GM18526 (cell line): ENCODE results near the gene NIPSNAP3A.

Source experiments
- POLR2A ChIP-seq: IDR thresholded peaks from 3 replicates; pipeline ENCODE4 v1.6.1; 2011; ENCODE audit not compliant: insufficient read length; ENCODE audit errors: extremely low read depth

The NIPSNAP3A gene

GRCh38 chr9:104787306-104788015 lies 40.0 kb downstream of the NIPSNAP3A start:
- no peak for TF ChIP-seq POLR2A

- no peak for TF ChIP-seq POLR2A
Measured at GRCh38 chr9:104788251-104788650, 40.8 kb downstream of the NIPSNAP3A start.

- no peak for TF ChIP-seq POLR2A
Measured at GRCh38 chr9:104794070-104794469, 46.6 kb downstream of the NIPSNAP3A start.

- no peak for TF ChIP-seq POLR2A
Measured at GRCh38 chr9:104795082-104795481, 47.6 kb downstream of the NIPSNAP3A start.

GRCh38 chr9:104795857-104796256 lies 48.4 kb downstream of the NIPSNAP3A start:
- no peak for TF ChIP-seq POLR2A

GRCh38 chr9:104798209-104798995 lies 50.9 kb downstream of the NIPSNAP3A start:
- no peak for TF ChIP-seq POLR2A

- no peak for TF ChIP-seq POLR2A
Measured at GRCh38 chr9:104800068-104800785, 52.7 kb downstream of the NIPSNAP3A start.

GRCh38 chr9:104802110-104802509 lies 54.6 kb downstream of the NIPSNAP3A start:
- TF ChIP-seq POLR2A = no peak

GRCh38 chr9:104802906-104803305 lies 55.4 kb downstream of the NIPSNAP3A start:
- TF ChIP-seq POLR2A = no peak

GRCh38 chr9:104805441-104805840 lies 58.0 kb downstream of the NIPSNAP3A start:
- TF ChIP-seq POLR2A = no peak

- no peak for TF ChIP-seq POLR2A
Measured at GRCh38 chr9:104808035-104808614, 60.6 kb downstream of the NIPSNAP3A start.
